Tibial nerve (tissue), 3 donors: ENCODE measurements around the gene PPIA.

Experiments used
- CTCF ChIP-seq, 5 experiments: fragments of 200-600 bp in 3 of 5; fragments of 450-650 bp in 2 of 5; sonication (generic) in 3 of 5; IDR thresholded peaks; one replicate each; pipeline ENCODE4 v1.5.1; 2016 to 2019; ENCODE audit warnings: antibody characterized with exemption in 5 of 5, mild to moderate bottlenecking in 3 of 5, moderate library complexity in 2 of 5
- POLR2A ChIP-seq, 2 donors: fragments of 450-650 bp; IDR thresholded peaks; one replicate each; pipeline ENCODE4 v1.6.1; 2017; ENCODE audit warnings: antibody characterized with exemption in 2 of 2, mild to moderate bottlenecking in 2 of 2, moderate library complexity in 2 of 2

DNA sequence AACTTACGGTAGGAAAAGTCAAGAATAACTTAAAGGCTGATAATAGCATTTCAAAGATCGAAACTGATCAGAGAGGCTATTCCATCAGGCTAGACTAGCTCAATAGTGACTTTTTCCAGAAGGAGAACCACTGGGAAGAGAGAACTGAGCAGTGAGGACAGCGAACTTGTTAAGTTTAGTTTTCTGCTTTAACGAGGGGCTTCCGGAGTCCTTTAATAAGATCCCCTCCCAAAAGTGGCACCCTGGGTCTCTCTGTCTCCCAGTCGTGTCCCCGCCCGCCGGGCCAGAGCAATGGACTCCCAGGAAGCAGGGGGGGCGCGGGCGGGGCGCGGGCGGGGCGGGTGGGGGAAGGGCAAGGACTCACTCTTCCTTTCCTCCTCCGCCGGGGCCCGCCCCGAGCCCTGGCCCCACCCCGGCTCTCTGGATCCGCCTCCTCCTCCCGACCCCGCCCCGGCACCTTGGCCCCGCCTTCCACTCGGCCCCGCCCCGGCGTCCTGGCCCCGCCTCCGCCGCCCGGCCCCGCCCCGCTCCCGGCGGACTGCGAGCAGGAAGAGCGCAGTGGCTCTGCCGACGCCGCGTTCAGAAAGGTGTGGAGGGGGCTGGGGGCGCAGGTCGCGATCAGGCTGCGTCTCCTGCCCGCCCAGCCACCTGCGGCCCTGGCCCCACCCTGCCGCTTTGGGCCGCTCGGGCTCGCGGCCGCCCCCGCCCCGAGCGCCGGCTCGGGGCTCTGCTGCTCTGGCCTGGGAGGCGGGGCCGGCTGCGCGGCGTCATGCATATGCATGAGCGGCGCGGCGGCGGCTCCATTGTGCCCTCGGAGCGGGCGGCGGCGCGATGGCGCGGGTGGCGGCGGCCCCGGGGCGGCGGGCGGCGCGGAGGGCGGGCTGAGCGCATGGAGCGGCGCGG lies 48.2 kb upstream of the PPIA start, which contains the start of gene ZMIZ2:
- peak in 1 of 5 experiments; percentile 42 for TF ChIP-seq CTCF (IDR thresholded peaks at IDR 0.05)
- TF ChIP-seq POLR2A (IDR thresholded peaks at IDR 0.05) = peak; percentile 57 to 74
